HFF-Myc (cell line): Measurements from ENCODE around the gene RYR3.

Source experiments
- DNase-seq: peaks from one replicate; pipeline ENCODE4 v3.0.0-alpha.2; 2011; ENCODE audit warnings: low read depth; ENCODE audit errors: extremely low read depth
- H3K4me3 ChIP-seq: replicated peaks from 2 replicates; pipeline ENCODE4 v1.5.1; 2011; ENCODE audit warnings: low read depth, mild to moderate bottlenecking, control low read depth, low read length
- CTCF ChIP-seq: IDR thresholded peaks from 2 replicates; pipeline ENCODE4 v1.5.1; 2012; ENCODE audit warnings: mild to moderate bottlenecking, low read depth, low read length, control low read depth; ENCODE audit errors: missing control alignments

The RYR3 gene

GRCh38 chr15:33473714-33474113 is 162.9 kb downstream of the RYR3 start:
- DNase-seq: no peak
- TF ChIP-seq CTCF: no peak
- H3K4me3 ChIP-seq: no peak overlapping the region

GRCh38 chr15:33476076-33476475 is 165.3 kb downstream of the RYR3 start:
- no peak for TF ChIP-seq CTCF
- no peak for DNase-seq
- H3K4me3 ChIP-seq: no peak overlapping the region

- no peak for TF ChIP-seq CTCF
- DNase-seq: no peak
- H3K4me3 ChIP-seq: no peak overlapping the region
Observed at GRCh38 chr15:33476908-33477307, 166.1 kb downstream of the RYR3 start.

- no peak overlapping the region for H3K4me3 ChIP-seq
- no peak for DNase-seq
- no peak for TF ChIP-seq CTCF
Observed at GRCh38 chr15:33489335-33489734, 178.6 kb downstream of the RYR3 start.

- no peak for TF ChIP-seq CTCF
- H3K4me3 ChIP-seq: no peak overlapping the region
- DNase-seq: no peak
Observed at GRCh38 chr15:33490703-33491102, 179.9 kb downstream of the RYR3 start.

- H3K4me3 ChIP-seq: no peak overlapping the region
- TF ChIP-seq CTCF: no peak
- DNase-seq: no peak
Observed at GRCh38 chr15:33492434-33493052, 181.8 kb downstream of the RYR3 start.

- H3K4me3 ChIP-seq: no peak overlapping the region
- no peak for TF ChIP-seq CTCF
- DNase-seq: no peak
Observed at GRCh38 chr15:33494306-33494705, 183.5 kb downstream of the RYR3 start.
